ENCODE results near the gene ARHGAP26.

DNA sequence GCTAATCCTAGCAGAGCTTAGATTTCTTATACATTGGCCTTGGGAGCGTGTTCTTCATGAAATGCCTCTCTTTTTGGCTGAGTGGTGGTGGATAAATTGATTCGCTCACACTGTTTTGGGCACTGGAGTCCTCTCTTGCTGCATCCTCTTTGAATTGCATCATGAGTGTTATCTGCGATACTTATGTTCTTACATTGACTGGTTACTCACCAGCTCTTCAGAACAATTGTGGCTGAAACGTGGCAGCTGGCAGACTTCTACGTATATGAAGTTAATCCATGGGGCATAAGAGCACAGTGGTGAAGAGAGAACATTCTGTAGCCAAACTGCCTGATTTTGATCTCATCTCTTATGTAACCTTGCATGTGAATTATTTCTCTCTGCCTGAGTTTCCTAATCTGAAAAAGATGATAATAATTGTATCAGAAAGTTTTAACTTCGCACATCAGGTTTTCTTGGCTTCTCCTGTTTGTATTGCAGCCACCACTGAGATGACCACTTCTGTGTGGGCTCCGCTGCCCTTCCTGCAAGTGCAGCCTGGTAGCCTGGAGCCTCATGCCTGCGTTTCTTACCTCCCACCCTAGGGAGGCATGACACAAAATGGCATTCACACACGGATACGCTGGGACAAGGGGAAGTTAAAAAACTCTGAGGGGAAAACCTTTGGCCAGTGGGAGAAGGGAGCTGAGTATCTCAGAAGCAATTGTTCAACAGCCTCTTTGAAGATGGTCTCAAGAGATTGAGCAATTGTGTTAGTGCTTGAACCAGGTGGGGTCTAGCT lies 295.2 kb downstream of the ARHGAP26 start:
- TF ChIP-seq CTCF (optimal IDR thresholded peaks at IDR 0.05 in 1 of 3, IDR thresholded peaks at IDR 0.05 in 1 of 3, conservative IDR thresholded peaks at IDR 0.05 in 1 of 3; ENCODE audit: extremely low read depth in 1 of 3, insufficient read depth in 2 of 3, low read length in 3 of 3) (no peak), EZH2 (IDR thresholded peaks at IDR 0.05; ENCODE audit: low read length) (no peak)

Measured in keratinocyte (primary cell).